ENCODE results near the gene KIF21B. TPM values are rescaled to one million over a fixed set of nuclear protein-coding genes. Genes with fewer than 3 reads are reported as not detected.

KIF21B gene
- total RNA-seq, 1 experiment from 2014 or later = 0.60 TPM

DNA sequence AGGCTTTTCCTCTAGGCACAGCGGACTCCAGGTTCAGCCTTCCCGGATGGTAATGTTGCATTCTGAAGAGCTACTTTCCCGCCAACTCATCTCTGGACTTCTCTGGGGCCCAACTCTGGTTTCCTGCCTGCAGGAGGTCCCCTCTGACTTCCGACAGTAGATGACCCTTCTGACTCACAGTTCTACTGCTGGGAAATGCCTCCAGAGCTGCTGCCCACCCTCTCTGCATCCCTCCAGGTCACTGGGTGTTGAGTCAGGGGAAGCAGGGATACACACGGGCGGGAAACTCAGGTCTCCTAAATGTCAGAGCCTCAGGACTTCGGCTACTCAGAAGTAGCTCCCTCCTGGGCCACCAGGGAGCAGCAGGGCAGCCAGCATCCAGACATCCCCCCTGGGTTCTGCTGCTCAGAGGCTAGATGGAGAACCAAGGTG is 2.1 kb upstream of the KIF21B start:
- no peak for TF ChIP-seq EZH2 (IDR thresholded peaks at IDR 0.05; ENCODE audit: borderline replicate concordance, low read depth, low read length, poor library complexity, severe bottlenecking)
- TF ChIP-seq, protein P1, sequence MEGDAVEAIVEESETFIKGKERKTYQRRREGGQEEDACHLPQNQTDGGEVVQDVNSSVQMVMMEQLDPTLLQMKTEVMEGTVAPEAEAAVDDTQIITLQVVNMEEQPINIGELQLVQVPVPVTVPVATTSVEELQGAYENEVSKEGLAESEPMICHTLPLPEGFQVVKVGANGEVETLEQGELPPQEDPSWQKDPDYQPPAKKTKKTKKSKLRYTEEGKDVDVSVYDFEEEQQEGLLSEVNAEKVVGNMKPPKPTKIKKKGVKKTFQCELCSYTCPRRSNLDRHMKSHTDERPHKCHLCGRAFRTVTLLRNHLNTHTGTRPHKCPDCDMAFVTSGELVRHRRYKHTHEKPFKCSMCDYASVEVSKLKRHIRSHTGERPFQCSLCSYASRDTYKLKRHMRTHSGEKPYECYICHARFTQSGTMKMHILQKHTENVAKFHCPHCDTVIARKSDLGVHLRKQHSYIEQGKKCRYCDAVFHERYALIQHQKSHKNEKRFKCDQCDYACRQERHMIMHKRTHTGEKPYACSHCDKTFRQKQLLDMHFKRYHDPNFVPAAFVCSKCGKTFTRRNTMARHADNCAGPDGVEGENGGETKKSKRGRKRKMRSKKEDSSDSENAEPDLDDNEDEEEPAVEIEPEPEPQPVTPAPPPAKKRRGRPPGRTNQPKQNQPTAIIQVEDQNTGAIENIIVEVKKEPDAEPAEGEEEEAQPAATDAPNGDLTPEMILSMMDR (conservative IDR thresholded peaks at IDR 0.05; ENCODE audit: low read depth, low read length) = peak; percentile 30; the same call in 1 of the 2 replicates
- Histone ChIP-seq H3K27me3 (replicated peaks; ENCODE audit: insufficient read depth, low read depth, low read length, poor library complexity) (peaks cover 10% of the 10 kb centered on the region), H3K36me3 (ENCODE audit: insufficient read depth, low read length, poor library complexity, severe bottlenecking) (no peaks in the 10 kb centered on the region), H3K27ac (ENCODE audit: low read depth, low read length, poor library complexity, severe bottlenecking) (no peak overlapping the region), H3K4me3 (ENCODE audit: low read depth, low read length, poor library complexity, severe bottlenecking) (no peak overlapping the region), H3K9me3 (ENCODE audit: low read depth, low read length, poor library complexity, severe bottlenecking) (no peaks in the 10 kb centered on the region), H3K4me1 (ENCODE audit: insufficient read depth, low read length, poor library complexity, severe bottlenecking) (peaks cover 12% of the 10 kb centered on the region)
- CTCF ChIA-PET = no interaction called here
- no TSS peak for BruUV-seq (replicated peaks)
- intact Hi-C loops (cut with micrococcal nuclease; ENCODE audit: unreplicated experiment) = no loop called here
- POLR2A ChIA-PET (ENCODE audit: low non-redundant PET) = no interaction called here
- no peak for DNase-seq (ENCODE audit: low spot score)

DNA sequence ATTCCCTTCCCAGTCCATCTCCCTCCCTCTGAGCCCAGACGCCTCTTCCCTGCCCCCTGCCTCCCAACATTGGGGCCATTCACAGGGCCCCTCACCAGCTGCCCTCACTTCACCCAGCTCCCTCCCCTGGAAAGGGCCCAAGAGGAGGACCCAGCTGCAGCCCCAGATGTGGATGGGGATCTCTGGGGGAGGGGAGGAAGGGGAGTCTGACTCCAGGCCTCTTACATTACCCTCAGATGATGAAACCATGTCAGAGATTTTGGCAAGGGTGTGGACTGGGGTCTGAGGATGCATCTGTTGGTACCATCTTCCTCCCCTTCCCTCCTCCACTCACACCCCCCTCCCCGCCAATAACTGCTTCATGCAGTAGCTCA is 1.1 kb upstream of the KIF21B start:
- ChIA-PET CTCF (no interaction called here), POLR2A (ENCODE audit: low non-redundant PET) (no interaction called here)
- no peak overlapping the region for H3K4me3 ChIP-seq (ENCODE audit: low read depth, low read length, poor library complexity, severe bottlenecking)
- BruUV-seq (replicated peaks) = no TSS peak
- H3K9me3 ChIP-seq (ENCODE audit: low read depth, low read length, poor library complexity, severe bottlenecking) = no peaks in the 10 kb centered on the region
- no peak for DNase-seq (ENCODE audit: low spot score)
- no peak for TF ChIP-seq EZH2 (IDR thresholded peaks at IDR 0.05; ENCODE audit: borderline replicate concordance, low read depth, low read length, poor library complexity, severe bottlenecking)
- TF ChIP-seq, protein P1 (conservative IDR thresholded peaks at IDR 0.05; ENCODE audit: low read depth, low read length) = no peak
- H3K36me3 ChIP-seq (ENCODE audit: insufficient read depth, low read length, poor library complexity, severe bottlenecking) = no peaks in the 10 kb centered on the region
- no peak overlapping the region for H3K27ac ChIP-seq (ENCODE audit: low read depth, low read length, poor library complexity, severe bottlenecking)
- peaks cover 12% of the 10 kb centered on the region for H3K4me1 ChIP-seq (ENCODE audit: insufficient read depth, low read length, poor library complexity, severe bottlenecking)
- H3K27me3 ChIP-seq (replicated peaks; ENCODE audit: insufficient read depth, low read depth, low read length, poor library complexity) = peaks cover 10% of the 10 kb centered on the region
- intact Hi-C loops (cut with micrococcal nuclease; ENCODE audit: unreplicated experiment) = no loop called here

DNA sequence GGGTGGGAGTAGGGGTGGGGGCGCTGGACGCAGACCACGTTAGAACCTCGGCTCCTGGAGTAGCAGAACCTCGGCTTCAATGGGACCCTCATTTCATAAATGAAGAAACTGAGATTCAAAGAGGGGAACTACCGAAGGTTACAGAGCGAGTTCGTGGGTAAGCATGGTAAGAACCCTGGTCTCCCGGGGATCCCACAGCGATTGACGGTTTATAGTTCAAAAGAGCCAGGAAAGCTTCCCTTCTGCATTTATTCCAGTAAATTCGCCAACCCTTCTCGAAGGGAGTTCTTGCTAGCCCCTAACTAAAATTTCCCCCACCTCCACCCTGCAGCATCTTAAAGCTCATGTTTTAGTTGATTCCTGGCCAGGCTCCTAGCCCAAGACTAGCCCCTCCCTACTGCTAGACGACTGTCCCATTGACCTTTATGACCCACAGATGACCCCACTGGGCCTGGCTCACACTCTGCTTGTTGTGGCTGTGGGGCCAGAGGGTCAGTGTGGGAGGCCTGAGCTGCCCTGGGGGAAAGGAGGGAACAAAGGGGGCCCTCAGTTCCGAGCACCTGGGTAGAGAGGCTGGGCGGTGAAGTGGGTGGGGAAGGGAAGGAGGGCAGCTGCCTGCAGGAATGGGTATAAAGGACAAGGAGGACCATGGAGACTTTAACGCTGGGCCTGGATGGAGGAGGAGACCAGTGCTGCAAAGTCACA is 558 bp upstream of the KIF21B start:
- Histone ChIP-seq H3K4me3 (ENCODE audit: low read depth, low read length, poor library complexity, severe bottlenecking) (no peak overlapping the region), H3K27me3 (replicated peaks; ENCODE audit: insufficient read depth, low read depth, low read length, poor library complexity) (peaks cover 10% of the 10 kb centered on the region)
- intact Hi-C loops (cut with micrococcal nuclease; ENCODE audit: unreplicated experiment) = no loop called here

More for the DNA sequence above, 558 bp upstream of the KIF21B start:
- H3K4me1 ChIP-seq (ENCODE audit: insufficient read depth, low read length, poor library complexity, severe bottlenecking) = peaks cover 8% of the 10 kb centered on the region
- no peak overlapping the region for H3K27ac ChIP-seq (ENCODE audit: low read depth, low read length, poor library complexity, severe bottlenecking)
- ChIA-PET CTCF (no interaction called here), POLR2A (ENCODE audit: low non-redundant PET) (no interaction called here)
- H3K9me3 ChIP-seq (ENCODE audit: low read depth, low read length, poor library complexity, severe bottlenecking) = no peaks in the 10 kb centered on the region
- no peak for TF ChIP-seq EZH2 (IDR thresholded peaks at IDR 0.05; ENCODE audit: borderline replicate concordance, low read depth, low read length, poor library complexity, severe bottlenecking)
- TF ChIP-seq, protein P1 (conservative IDR thresholded peaks at IDR 0.05; ENCODE audit: low read depth, low read length) = no peak
- no TSS peak for BruUV-seq (replicated peaks)
- H3K36me3 ChIP-seq (ENCODE audit: insufficient read depth, low read length, poor library complexity, severe bottlenecking) = no peaks in the 10 kb centered on the region
- DNase-seq (ENCODE audit: low spot score) = peak; percentile 34

Measured in A673 (cell line).